Measurements from ENCODE around the gene TST.

DNA sequence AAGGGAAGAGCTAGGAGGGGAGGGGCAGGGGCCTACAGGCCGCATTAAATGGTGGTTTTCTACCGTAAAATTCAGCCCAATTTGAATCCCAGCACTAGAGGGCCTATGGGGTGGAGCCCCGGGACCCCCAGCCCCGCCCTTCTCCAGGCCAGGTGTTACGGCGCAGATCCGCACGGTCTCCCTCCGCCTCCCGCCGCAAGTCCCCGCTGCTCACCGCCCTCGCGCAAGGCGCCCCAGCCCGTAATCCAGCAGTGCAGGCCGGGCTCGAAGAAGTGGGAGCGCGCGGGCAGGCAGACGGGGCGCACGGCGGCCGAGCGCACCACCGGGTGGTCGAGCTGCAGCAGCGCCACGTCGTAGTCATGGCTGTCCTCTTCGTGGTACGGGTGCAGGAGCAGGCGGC, 49.6 kb upstream of the TST start:
- TF ChIP-seq, protein P1, sequence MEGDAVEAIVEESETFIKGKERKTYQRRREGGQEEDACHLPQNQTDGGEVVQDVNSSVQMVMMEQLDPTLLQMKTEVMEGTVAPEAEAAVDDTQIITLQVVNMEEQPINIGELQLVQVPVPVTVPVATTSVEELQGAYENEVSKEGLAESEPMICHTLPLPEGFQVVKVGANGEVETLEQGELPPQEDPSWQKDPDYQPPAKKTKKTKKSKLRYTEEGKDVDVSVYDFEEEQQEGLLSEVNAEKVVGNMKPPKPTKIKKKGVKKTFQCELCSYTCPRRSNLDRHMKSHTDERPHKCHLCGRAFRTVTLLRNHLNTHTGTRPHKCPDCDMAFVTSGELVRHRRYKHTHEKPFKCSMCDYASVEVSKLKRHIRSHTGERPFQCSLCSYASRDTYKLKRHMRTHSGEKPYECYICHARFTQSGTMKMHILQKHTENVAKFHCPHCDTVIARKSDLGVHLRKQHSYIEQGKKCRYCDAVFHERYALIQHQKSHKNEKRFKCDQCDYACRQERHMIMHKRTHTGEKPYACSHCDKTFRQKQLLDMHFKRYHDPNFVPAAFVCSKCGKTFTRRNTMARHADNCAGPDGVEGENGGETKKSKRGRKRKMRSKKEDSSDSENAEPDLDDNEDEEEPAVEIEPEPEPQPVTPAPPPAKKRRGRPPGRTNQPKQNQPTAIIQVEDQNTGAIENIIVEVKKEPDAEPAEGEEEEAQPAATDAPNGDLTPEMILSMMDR (IDR thresholded peaks at IDR 0.05; ENCODE audit: extremely low read depth in 1 of 2, insufficient read depth in 1 of 2, low read depth in 1 of 2, low read length in 2 of 2): no peak
- TF ChIP-seq EZH2 (IDR thresholded peaks at IDR 0.05; ENCODE audit: borderline replicate concordance, low read depth, low read length, severe bottlenecking): no peak
- no peak for TF ChIP-seq POLR2AphosphoS5 (IDR thresholded peaks at IDR 0.05; ENCODE audit: insufficient read depth, low read depth, low read length)
- no peak for TF ChIP-seq POLR2A (IDR thresholded peaks at IDR 0.05; ENCODE audit: low read depth, low read length)
- TF ChIP-seq MYC (IDR thresholded peaks at IDR 0.05; ENCODE audit: low read depth, low read length): no peak
- TF ChIP-seq, protein P2, sequence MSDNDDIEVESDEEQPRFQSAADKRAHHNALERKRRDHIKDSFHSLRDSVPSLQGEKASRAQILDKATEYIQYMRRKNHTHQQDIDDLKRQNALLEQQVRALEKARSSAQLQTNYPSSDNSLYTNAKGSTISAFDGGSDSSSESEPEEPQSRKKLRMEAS (IDR thresholded peaks at IDR 0.05; ENCODE audit: insufficient read depth, insufficient read length): no peak
- no peak for TF ChIP-seq FOS (IDR thresholded peaks at IDR 0.05; ENCODE audit: borderline replicate concordance, insufficient read depth, low read length)
- no peak for TF ChIP-seq JUN (IDR thresholded peaks at IDR 0.05; ENCODE audit: borderline replicate concordance, insufficient read depth, insufficient read length, low read depth)
- no peak for TF ChIP-seq GATA2 (IDR thresholded peaks at IDR 0.05; ENCODE audit: insufficient read depth, insufficient read length, low read depth, low read length)
